GM12878 (cell line): ENCODE results near the gene FAM229B. TPM values are rescaled to one million over a fixed set of nuclear protein-coding genes. Genes with fewer than 3 reads are reported as not detected.

Source experiments
- ATAC-seq: fragments of 200-7000 bp; cut with Tn5 transposase; 3 replicates; pipeline ENCODE4 v1.9.1; 2020; ENCODE audit warnings: mild to moderate bottlenecking, moderate library complexity
- BruUV-seq: library from RNA; stranded (reverse); fragments of 400-500 nt; replicated peaks from 2 replicates; lab custom pipeline; 2021; lab: Mats Ljungman, UMichigan
- CTCF ChIA-PET: fragments of 300-600 bp; sonication (Branson Sonifier 250); formaldehyde crosslinking; extraction: SDS; loops from one replicate; lab custom pipeline; 2021; ENCODE audit warnings: inconsistent platforms; lab: Yijun Ruan, JAX
- POLR2A ChIA-PET: fragments of 350-600 bp; formaldehyde crosslinking; extraction: SDS; loops from one replicate; lab custom pipeline; 2021; ENCODE audit warnings: inconsistent platforms; lab: Charles Lee
- RAD21 ChIA-PET: fragments of 300-600 bp; sonication (Branson Sonifier 250); formaldehyde crosslinking; loops from one replicate; lab custom pipeline; 2023; ENCODE audit warnings: antibody characterized with exemption; ENCODE audit not compliant: unreplicated experiment; lab: Charles Lee
- SMC1A ChIA-PET: fragments of 300-600 bp; sonication (Branson Sonifier 250); formaldehyde crosslinking; loops from one replicate; lab custom pipeline; 2023; ENCODE audit not compliant: unreplicated experiment, uncharacterized antibody; lab: Charles Lee
- DNase-seq: peaks from one replicate; pipeline ENCODE4 v3.0.0-alpha.2; 2011; ENCODE audit warnings: low read depth, low spot score
- FAIRE-seq: peaks from 3 replicates; lab custom pipeline; 2011; peaks lifted over from hg19 to GRCh38; lab: Jason Lieb, UNC
- H2AFZ ChIP-seq: 2 replicates; pipeline ENCODE4 v1.6.0; 2011; ENCODE audit warnings: low read depth, low read length, control low read depth; ENCODE audit not compliant: control insufficient read depth
- H3K27ac ChIP-seq: 2 replicates; pipeline ENCODE4 v1.5.1; 2011; ENCODE audit warnings: control low read depth; ENCODE audit not compliant: control insufficient read depth, insufficient read depth
- H3K27me3 ChIP-seq, 2 experiments: replicated peaks in 1 of 2; 2 replicates each; pipeline versions ENCODE4 v1.6.0 to v1.6.1; 2011; ENCODE audit warnings: low read length in 1 of 2; ENCODE audit not compliant: control insufficient read depth in 2 of 2, insufficient read depth in 2 of 2
- H3K36me3 ChIP-seq, 2 experiments: 2 replicates each; pipeline ENCODE4 v1.5.1; 2011; ENCODE audit warnings: low read length in 1 of 2; ENCODE audit not compliant: control insufficient read depth in 2 of 2, insufficient read depth in 2 of 2
- H3K4me1 ChIP-seq: 2 replicates; pipeline ENCODE4 v1.6.1; 2011; ENCODE audit warnings: mild to moderate bottlenecking, low read length, moderate library complexity, mixed read lengths; ENCODE audit not compliant: control insufficient read depth, insufficient read depth
- H3K4me2 ChIP-seq: 2 replicates; pipeline ENCODE4 v1.6.0; 2011; ENCODE audit warnings: control low read depth; ENCODE audit not compliant: control insufficient read depth, insufficient read depth
- H3K4me3 ChIP-seq: fragments of 200-600 bp; sonication (generic); 2 replicates; pipeline ENCODE4 v1.5.1; 2016
- H3K79me2 ChIP-seq: 2 replicates; pipeline ENCODE4 v1.6.0; 2011; ENCODE audit warnings: low read length; ENCODE audit not compliant: control insufficient read depth, insufficient read depth
- H3K9ac ChIP-seq: 2 replicates; pipeline ENCODE4 v1.8.0; 2011; ENCODE audit warnings: low read length, control low read depth, mixed read lengths; ENCODE audit not compliant: control insufficient read depth, insufficient read depth
- H3K9me3 ChIP-seq: replicated peaks from 3 replicates; pipeline ENCODE4 v1.5.1; 2011; ENCODE audit warnings: mild to moderate bottlenecking, low read length; ENCODE audit not compliant: control insufficient read depth, insufficient read depth
- H4K20me1 ChIP-seq: 2 replicates; pipeline ENCODE4 v1.6.0; 2011; ENCODE audit not compliant: control insufficient read depth, insufficient read depth
- BCL11A ChIP-seq: IDR thresholded peaks from 2 replicates; pipeline ENCODE4 v1.6.1; 2011; ENCODE audit warnings: low read depth, low read length
- BHLHE40 ChIP-seq, 2 experiments: fragments of 450-650 bp in 1 of 2; IDR thresholded peaks; 2 replicates each; pipeline ENCODE4 v1.6.1; 2011 to 2017; ENCODE audit warnings: low read depth in 2 of 2, borderline replicate concordance in 1 of 2, improper control_type of control experiment in 1 of 2, low read length in 1 of 2, mild to moderate bottlenecking in 1 of 2
- HDAC2 ChIP-seq: fragments of 200-600 bp; sonication (generic); IDR thresholded peaks from 2 replicates; pipeline ENCODE4 v1.6.1; 2017
- NBN ChIP-seq: fragments of 450-650 bp; IDR thresholded peaks from 2 replicates; pipeline ENCODE4 v1.6.1; 2016
- RUNX3 ChIP-seq: IDR thresholded peaks from 2 replicates; pipeline ENCODE4 v1.6.1; 2012; ENCODE audit warnings: low read length, inconsistent platforms
- STAT1 ChIP-seq: fragments of 450-650 bp; conservative IDR thresholded peaks from 2 replicates; pipeline ENCODE4 v1.6.1; 2014; ENCODE audit warnings: antibody characterized with exemption, mild to moderate bottlenecking
- USF2 ChIP-seq: IDR thresholded peaks from 2 replicates; pipeline ENCODE4 v1.6.1; 2011; ENCODE audit warnings: low read depth, low read length, improper control_type of control experiment, borderline replicate concordance
- ZNF592 ChIP-seq: fragments of 450-650 bp; IDR thresholded peaks from 2 replicates; pipeline ENCODE4 v1.6.1; 2017; ENCODE audit warnings: mild to moderate bottlenecking, moderate library complexity
- WGBS: methylation state at CpG from one replicate; pipeline ENCODE4 v1.1.6; 2016; ENCODE audit warnings: low lambda C conversion rate; ENCODE audit not compliant: insufficient replicate concordance, insufficient coverage; ENCODE audit errors: missing lambda C conversion rate; 5-methylcytosine and 5-hydroxymethylcytosine counted together
- in situ Hi-C: fragments of 300-500 bp; cut with MboI; formaldehyde crosslinking; loops from 9 replicates; pipeline ENCODE4 v1.14.3; 2018; ENCODE audit warnings: mixed read lengths
- intact Hi-C: fragments of 100-400 bp; cut with micrococcal nuclease; formaldehyde crosslinking; loops from one replicate; pipeline ENCODE4 v1.14.2; 2022; ENCODE audit not compliant: unreplicated experiment
- polyA plus RNA-seq, 11 experiments: library from polyadenylated mRNA; depleted of rRNA in 4 of 11; unstranded in 6 of 11; stranded (reverse) in 5 of 11; fragments of >200 nt; fragmentation: Nextera tagmentation in 4 of 11; fragmentation: Illumina TruSeq in 1 of 11; extraction: Ambion mirVana in 4 of 11; extraction: Trizol in 1 of 11; gene quantifications; 1 replicate in 1 of 11; 2 replicates in 10 of 11; pipeline versions ENCODE4 v1.2.1 to v1.2.3, GENCODE V29; 2011 to 2016; ENCODE audit warnings: inconsistent platforms in 2 of 11, missing spikeins in 2 of 11, low read depth in 1 of 11
- total RNA-seq, 4 experiments: library from RNA; depleted of rRNA in 3 of 4; stranded (reverse); fragments of >200 nt in 3 of 4; fragmentation: Illumina TruSeq in 1 of 4; extraction: Trizol in 1 of 4; gene quantifications; 2 replicates each; pipeline versions ENCODE4 v1.2.1 to v1.2.3, GENCODE V29; 2013 to 2021

FAM229B gene
- total and polyA plus RNA-seq, 10 of the 15 experiments (the other 5 are each of a cell fraction or from before 2014, with no cell fraction given), result 0.82 to 5.7 (median 3.1) TPM

- no peak for FAIRE-seq
- H3K27ac ChIP-seq, result no peak overlapping the region
- POLR2A ChIA-PET, result no interaction called here
These were observed 25.8 kb upstream of the FAM229B start for GRCh38 chr6:112061605-112062004.

More at GRCh38 chr6:112061605-112062004, 25.8 kb upstream of the FAM229B start:
- intact Hi-C loops (no loop called here), in situ Hi-C loops (no loop called here)
- no peak for ATAC-seq
- ChIA-PET RAD21 (no interaction called here), CTCF (interaction anchor here (1.4 to 1.6 kb wide), 2 partner anchors 33 to 101 kb away, joined by 4 to 5 read pairs; no protein-coding TSS in a partner anchor), SMC1A (interaction anchor here (1.6 kb wide), 1 partner anchor 26 kb away, joined by 3 read pairs; the partner anchor contains the start of genes FAM229B and TUBE1)
- H4K20me1 ChIP-seq, result no peaks in the 10 kb centered on the region
- H3K4me3 ChIP-seq, result no peak overlapping the region
- H3K4me2 ChIP-seq, result no peak overlapping the region
- WGBS, result 14% methylated on average over 4 of the region's 4 CpGs
- BruUV-seq, result no TSS peak
- no peak for TF ChIP-seq HDAC2
- TF ChIP-seq NBN, result no peak
- TF ChIP-seq BCL11A, result no peak
- TF ChIP-seq RUNX3, result peak; percentile 58; the same call in 1 of the 2 replicates
- no peak for TF ChIP-seq USF2
- TF ChIP-seq STAT1, result no peak
- no peak for TF ChIP-seq BHLHE40 (IDR thresholded peaks at IDR 0.05; ENCODE audit: borderline replicate concordance in 1 of 2, low read depth in 2 of 2, low read length in 1 of 2)
- TF ChIP-seq ZNF592, result no peak
- H3K36me3 ChIP-seq, result no peaks in the 10 kb centered on the region
- no peak overlapping the region for H2AFZ ChIP-seq
- no peaks in the 10 kb centered on the region for H3K9me3 ChIP-seq
- H3K27me3 ChIP-seq, result no peaks in the 10 kb centered on the region
- H3K79me2 ChIP-seq, result no peaks in the 10 kb centered on the region
- DNase-seq, result no peak
- no peak overlapping the region for H3K9ac ChIP-seq
- H3K4me1 ChIP-seq, result no peaks in the 10 kb centered on the region
